MCF 10A (cell line): ENCODE measurements around the gene MOB2. TPM values are rescaled to one million over a fixed set of nuclear protein-coding genes. Genes with fewer than 3 reads are reported as not detected.

Source experiments
- BruUV-seq: library from RNA; stranded (reverse); fragments of 400-500 nt; replicated peaks from 2 replicates; lab custom pipeline; 2021; lab: Mats Ljungman, UMichigan
- CTCF ChIA-PET: fragments of 300-600 bp; sonication (Branson Sonifier 250); formaldehyde crosslinking; extraction: SDS; loops from one replicate; lab custom pipeline; 2021; ENCODE audit warnings: antibody characterized with exemption, inconsistent platforms; lab: Yijun Ruan, JAX
- POLR2A ChIA-PET: fragments of 300-600, 350-650 bp; sonication (Branson Sonifier 250); formaldehyde crosslinking; extraction: SDS; loops from one replicate; lab custom pipeline; 2020; ENCODE audit warnings: antibody characterized with exemption, inconsistent platforms; lab: Yijun Ruan, JAX
- DNase-seq: peaks from one replicate; pipeline ENCODE4 v3.0.0-alpha.2; 2018; ENCODE audit not compliant: unreplicated experiment
- H3K27ac Mint-ChIP-seq: one replicate; pipeline ENCODE4 v1.8.0; 2022; ENCODE audit warnings: mild to moderate bottlenecking, low read depth, mixed read lengths; ENCODE audit not compliant: unreplicated experiment
- H3K27me3 Mint-ChIP-seq: one replicate; pipeline ENCODE4 v1.8.0; 2022; ENCODE audit warnings: mixed read lengths; ENCODE audit not compliant: insufficient read depth, unreplicated experiment
- H3K36me3 Mint-ChIP-seq: one replicate; pipeline ENCODE4 v1.8.0; 2022; ENCODE audit warnings: mild to moderate bottlenecking, moderate library complexity, mixed read lengths; ENCODE audit not compliant: insufficient read depth, unreplicated experiment
- H3K4me1 Mint-ChIP-seq: one replicate; pipeline ENCODE4 v1.8.0; 2022; ENCODE audit warnings: mixed read lengths; ENCODE audit not compliant: insufficient read depth, unreplicated experiment
- H3K4me3 Mint-ChIP-seq: one replicate; pipeline ENCODE4 v1.8.0; 2022; ENCODE audit warnings: mild to moderate bottlenecking, moderate library complexity, mixed read lengths; ENCODE audit not compliant: unreplicated experiment
- H3K9me3 Mint-ChIP-seq: one replicate; pipeline ENCODE4 v1.8.0; 2022; ENCODE audit warnings: mixed read lengths; ENCODE audit not compliant: unreplicated experiment
- CTCF ChIP-seq: fragments of 200-600 bp; IDR thresholded peaks from one replicate; pipeline ENCODE4 v1.8.0; 2022; ENCODE audit warnings: antibody characterized with exemption, mild to moderate bottlenecking; ENCODE audit not compliant: unreplicated experiment
- intact Hi-C: fragments of 100-400 bp; cut with micrococcal nuclease; formaldehyde crosslinking; loops from 2 replicates; pipeline ENCODE4 v1.14.1; 2022
- total RNA-seq: library from RNA; stranded (reverse); gene quantifications from 2 replicates; pipeline ENCODE4 v1.2.3, GENCODE V29; 2022

Gene MOB2
- total RNA-seq, 1 experiment from 2014 or later, result 20.2 TPM

- no peak overlapping the region for H3K4me3 Mint-ChIP-seq
- no peaks in the 10 kb centered on the region for H3K27me3 Mint-ChIP-seq
- TF ChIP-seq CTCF, result no peak
- H3K27ac Mint-ChIP-seq, result no peak overlapping the region
- no peak for DNase-seq
- no peaks in the 10 kb centered on the region for H3K36me3 Mint-ChIP-seq
- H3K4me1 Mint-ChIP-seq, result peaks cover 6% of the 10 kb centered on the region
- no peaks in the 10 kb centered on the region for H3K9me3 Mint-ChIP-seq
- CTCF ChIA-PET, result interaction anchor here (0.6 to 0.7 kb wide), 2 partner anchors 86 to 212 kb away, joined by 3 read pairs; no protein-coding TSS in a partner anchor
- POLR2A ChIA-PET, result interaction anchor here (0.5 kb wide), 1 partner anchor 11 kb away, joined by 3 read pairs; no protein-coding TSS in a partner anchor
- BruUV-seq, result no TSS peak
- intact Hi-C loops, result no loop called here
Measured at GRCh38 chr11:1488575-1489180, 2.1 kb upstream of the MOB2 start.

- no peak overlapping the region for H3K27ac Mint-ChIP-seq
Measured at GRCh38 chr11:1487851-1488574, 1.4 kb upstream of the MOB2 start.

GRCh38 chr11:1487091-1487850 is 692 bp upstream of the MOB2 start:
- H3K36me3 Mint-ChIP-seq, result no peaks in the 10 kb centered on the region
- CTCF ChIA-PET, result interaction anchor here (0.5 kb wide), 1 partner anchor 513 kb away, joined by 3 read pairs; no protein-coding TSS in a partner anchor
- H3K9me3 Mint-ChIP-seq, result no peaks in the 10 kb centered on the region
- H3K27me3 Mint-ChIP-seq, result no peaks in the 10 kb centered on the region
- POLR2A ChIA-PET, result no interaction called here
- no peak for DNase-seq
- BruUV-seq, result no TSS peak
- no peak overlapping the region for H3K27ac Mint-ChIP-seq
- intact Hi-C loops, result no loop called here
- H3K4me3 Mint-ChIP-seq, result no peak overlapping the region
- TF ChIP-seq CTCF, result no peak
- H3K4me1 Mint-ChIP-seq, result peaks cover 6% of the 10 kb centered on the region

More at GRCh38 chr11:1487851-1488574, 1.4 kb upstream of the MOB2 start:
- Mint-ChIP-seq H3K36me3 (no peaks in the 10 kb centered on the region), H3K27me3 (no peaks in the 10 kb centered on the region), H3K4me3 (no peak overlapping the region), H3K9me3 (no peaks in the 10 kb centered on the region), H3K4me1 (peaks cover 6% of the 10 kb centered on the region)
- no peak for DNase-seq
- POLR2A ChIA-PET, result interaction anchor here (0.5 kb wide), 1 partner anchor 10 kb away, joined by 3 read pairs; no protein-coding TSS in a partner anchor
- intact Hi-C loops, result no loop called here
- no TSS peak for BruUV-seq
- no peak for TF ChIP-seq CTCF
- CTCF ChIA-PET, result interaction anchor here (0.5 to 0.6 kb wide), 2 partner anchors 212 to 512 kb away, joined by 3 read pairs; no protein-coding TSS in a partner anchor

- POLR2A ChIA-PET, result no interaction called here
- Mint-ChIP-seq H3K4me1 (peaks cover 6% of the 10 kb centered on the region), H3K27ac (peak overlapping the region; percentile 30), H3K4me3 (no peak overlapping the region), H3K36me3 (no peaks in the 10 kb centered on the region), H3K27me3 (no peaks in the 10 kb centered on the region), H3K9me3 (no peaks in the 10 kb centered on the region)
- no TSS peak for BruUV-seq
- intact Hi-C loops, result no loop called here
- TF ChIP-seq CTCF, result no peak
- no peak for DNase-seq
- CTCF ChIA-PET, result interaction anchor here (0.6 kb wide), 1 partner anchor 124 kb away, joined by 4 read pairs; no protein-coding TSS in a partner anchor
Measured at GRCh38 chr11:1485504-1485885, 1.1 kb downstream of the MOB2 start.
